ENCODE results near the gene CARD9. TPM values are rescaled to one million over a fixed set of nuclear protein-coding genes. Genes with fewer than 3 reads are reported as not detected.

The CARD9 gene
- total and polyA plus RNA-seq, 2 experiments from 2014 or later, result 0.11 to 0.60 TPM

- no peak for DNase-seq
- no peaks in the 10 kb centered on the region for H3K9me2 ChIP-seq (ENCODE audit: insufficient read depth)
- TF ChIP-seq EZH2phosphoT487 (IDR thresholded peaks at IDR 0.05; ENCODE audit: insufficient read depth, low read depth) (no peak), EZH2 (IDR thresholded peaks at IDR 0.05; ENCODE audit: insufficient read depth, poor library complexity, severe bottlenecking) (no peak)
- no peak overlapping the region for H3K4me3 ChIP-seq
- in situ Hi-C loops (cut with MboI), result no loop called here
- H3K4me1 ChIP-seq (ENCODE audit: insufficient read depth), result peaks cover 19% of the 10 kb centered on the region
- no peaks in the 10 kb centered on the region for H3K79me2 ChIP-seq (ENCODE audit: insufficient read depth)
- H4K20me1 ChIP-seq (ENCODE audit: insufficient read depth), result no peaks in the 10 kb centered on the region
- peak overlapping the region; percentile 57 for H3K9ac ChIP-seq
- H3K4me2 ChIP-seq (ENCODE audit: unreplicated experiment), result no peak overlapping the region
- H3K9me3 ChIP-seq (ENCODE audit: low read depth), result no peaks in the 10 kb centered on the region
- 46 to 47% methylated on average over 19 to 21 of the region's 21 CpGs for WGBS, 2 experiments (ENCODE audit: low coverage in 1 of 2, low lambda C conversion rate in 2 of 2, missing lambda C conversion rate in 2 of 2)
- H3K27ac ChIP-seq, result peak overlapping the region; percentile 69
- H3K36me3 ChIP-seq (ENCODE audit: low read depth), result no peaks in the 10 kb centered on the region
- no peak overlapping the region for H2AFZ ChIP-seq
- H3K27me3 ChIP-seq (replicated peaks; ENCODE audit: insufficient read depth), result no peaks in the 10 kb centered on the region
- H3F3A ChIP-seq (ENCODE audit: insufficient read depth), result peaks cover 8% of the 10 kb centered on the region; the same call in 1 of the 2 replicates
Observed at GRCh38 chr9:136344544-136345280, 28.8 kb downstream of the CARD9 start.

- DNase-seq, result no peak
- Histone ChIP-seq H3K79me2 (ENCODE audit: insufficient read depth) (no peaks in the 10 kb centered on the region), H2AFZ (no peak overlapping the region), H4K20me1 (ENCODE audit: insufficient read depth) (no peaks in the 10 kb centered on the region), H3K9me3 (ENCODE audit: low read depth) (no peaks in the 10 kb centered on the region), H3F3A (ENCODE audit: insufficient read depth) (peaks cover 8% of the 10 kb centered on the region; the same call in 1 of the 2 replicates), H3K27ac (no peak overlapping the region), H3K9ac (no peak overlapping the region), H3K4me3 (no peak overlapping the region), H3K27me3 (replicated peaks; ENCODE audit: insufficient read depth) (no peaks in the 10 kb centered on the region), H3K4me1 (ENCODE audit: insufficient read depth) (peaks cover 19% of the 10 kb centered on the region), H3K4me2 (ENCODE audit: unreplicated experiment) (no peak overlapping the region), H3K36me3 (ENCODE audit: low read depth) (no peaks in the 10 kb centered on the region; the same call in 1 of the 2 replicates), H3K9me2 (ENCODE audit: insufficient read depth) (no peaks in the 10 kb centered on the region)
- WGBS, 2 experiments (ENCODE audit: low coverage in 1 of 2, low lambda C conversion rate in 2 of 2, missing lambda C conversion rate in 2 of 2), result 93 to 95% methylated on average over 6 to 24 of the region's 24 CpGs
- in situ Hi-C loops (cut with MboI), result no loop called here
- TF ChIP-seq EZH2 (IDR thresholded peaks at IDR 0.05; ENCODE audit: insufficient read depth, poor library complexity, severe bottlenecking) (no peak), EZH2phosphoT487 (IDR thresholded peaks at IDR 0.05; ENCODE audit: insufficient read depth, low read depth) (no peak)
Observed at GRCh38 chr9:136343884-136344269, 29.6 kb downstream of the CARD9 start.

- no peak overlapping the region for H3K9ac ChIP-seq
- WGBS, 2 experiments (ENCODE audit: low coverage in 1 of 2, low lambda C conversion rate in 2 of 2, missing lambda C conversion rate in 2 of 2), result 88 to 89% methylated on average over 18 to 23 of the region's 23 CpGs
- peaks cover 19% of the 10 kb centered on the region for H3K4me1 ChIP-seq (ENCODE audit: insufficient read depth)
- TF ChIP-seq EZH2 (IDR thresholded peaks at IDR 0.05; ENCODE audit: insufficient read depth, poor library complexity, severe bottlenecking) (no peak), EZH2phosphoT487 (IDR thresholded peaks at IDR 0.05; ENCODE audit: insufficient read depth, low read depth) (no peak)
- in situ Hi-C loops (cut with MboI), result no loop called here
- no peak overlapping the region for H2AFZ ChIP-seq
- H3K9me2 ChIP-seq (ENCODE audit: insufficient read depth), result no peaks in the 10 kb centered on the region
- H3K36me3 ChIP-seq (ENCODE audit: low read depth), result no peaks in the 10 kb centered on the region; the same call in 1 of the 2 replicates
- no peak overlapping the region for H3K4me3 ChIP-seq
- H3K4me2 ChIP-seq (ENCODE audit: unreplicated experiment), result no peak overlapping the region
- H3K27me3 ChIP-seq (replicated peaks; ENCODE audit: insufficient read depth), result no peaks in the 10 kb centered on the region
- no peak for DNase-seq
- H4K20me1 ChIP-seq (ENCODE audit: insufficient read depth), result no peaks in the 10 kb centered on the region
- no peaks in the 10 kb centered on the region for H3K79me2 ChIP-seq (ENCODE audit: insufficient read depth)
- H3K9me3 ChIP-seq (ENCODE audit: low read depth), result no peaks in the 10 kb centered on the region
- no peak overlapping the region for H3K27ac ChIP-seq
- H3F3A ChIP-seq (ENCODE audit: insufficient read depth), result peaks cover 8% of the 10 kb centered on the region; the same call in 1 of the 2 replicates
Observed at GRCh38 chr9:136343121-136343883, 30.2 kb downstream of the CARD9 start.

GRCh38 chr9:136342181-136343120 is 31.0 kb downstream of the CARD9 start:
- 49 to 63% methylated on average over 30 to 59 of the region's 60 CpGs for WGBS, 2 experiments (ENCODE audit: low coverage in 1 of 2, low lambda C conversion rate in 2 of 2, missing lambda C conversion rate in 2 of 2)
- H3K9ac ChIP-seq, result no peak overlapping the region
- no peaks in the 10 kb centered on the region; the same call in 1 of the 2 replicates for H3K36me3 ChIP-seq (ENCODE audit: low read depth)
- no peaks in the 10 kb centered on the region for H4K20me1 ChIP-seq (ENCODE audit: insufficient read depth)
- H3K4me1 ChIP-seq (ENCODE audit: insufficient read depth), result peaks cover 19% of the 10 kb centered on the region
- H3F3A ChIP-seq (ENCODE audit: insufficient read depth), result peaks cover 8% of the 10 kb centered on the region; the same call in 1 of the 2 replicates
- no peaks in the 10 kb centered on the region for H3K79me2 ChIP-seq (ENCODE audit: insufficient read depth)
- no peak overlapping the region for H3K4me2 ChIP-seq (ENCODE audit: unreplicated experiment)
- DNase-seq, result peak; percentile 64
- no peaks in the 10 kb centered on the region for H3K27me3 ChIP-seq (replicated peaks; ENCODE audit: insufficient read depth)
- no peak overlapping the region for H2AFZ ChIP-seq
- no peak overlapping the region for H3K4me3 ChIP-seq
- no peak for TF ChIP-seq EZH2phosphoT487 (IDR thresholded peaks at IDR 0.05; ENCODE audit: insufficient read depth, low read depth)
- no peak for TF ChIP-seq EZH2 (IDR thresholded peaks at IDR 0.05; ENCODE audit: insufficient read depth, poor library complexity, severe bottlenecking)
- H3K9me3 ChIP-seq (ENCODE audit: low read depth), result no peaks in the 10 kb centered on the region
- no peaks in the 10 kb centered on the region for H3K9me2 ChIP-seq (ENCODE audit: insufficient read depth)
- in situ Hi-C loops (cut with MboI), result no loop called here
- no peak overlapping the region for H3K27ac ChIP-seq
